Endothelial cell of umbilical vein (primary cell): ENCODE data around the gene SLC41A3.

ENCODE experiments used
- EZH2 ChIP-seq: IDR thresholded peaks from 2 replicates; pipeline ENCODE4 v1.6.1; 2012; ENCODE audit warnings: borderline replicate concordance, low read depth, mild to moderate bottlenecking, moderate library complexity, low read length, inconsistent platforms; ENCODE audit not compliant: severe bottlenecking
- MAX ChIP-seq: IDR thresholded peaks from 2 replicates; pipeline ENCODE4 v1.6.1; 2011; ENCODE audit not compliant: insufficient read depth, insufficient read length
- POLR2A ChIP-seq: IDR thresholded peaks from 2 replicates; pipeline ENCODE4 v1.6.1; 2012; ENCODE audit warnings: low read depth, mild to moderate bottlenecking, control low read depth, low read length
- POLR2AphosphoS5 ChIP-seq: IDR thresholded peaks from 2 replicates; pipeline ENCODE4 v1.6.1; 2012; ENCODE audit warnings: low read depth, mild to moderate bottlenecking, control low read depth, low read length, moderate library complexity; ENCODE audit not compliant: insufficient read depth

DNA sequence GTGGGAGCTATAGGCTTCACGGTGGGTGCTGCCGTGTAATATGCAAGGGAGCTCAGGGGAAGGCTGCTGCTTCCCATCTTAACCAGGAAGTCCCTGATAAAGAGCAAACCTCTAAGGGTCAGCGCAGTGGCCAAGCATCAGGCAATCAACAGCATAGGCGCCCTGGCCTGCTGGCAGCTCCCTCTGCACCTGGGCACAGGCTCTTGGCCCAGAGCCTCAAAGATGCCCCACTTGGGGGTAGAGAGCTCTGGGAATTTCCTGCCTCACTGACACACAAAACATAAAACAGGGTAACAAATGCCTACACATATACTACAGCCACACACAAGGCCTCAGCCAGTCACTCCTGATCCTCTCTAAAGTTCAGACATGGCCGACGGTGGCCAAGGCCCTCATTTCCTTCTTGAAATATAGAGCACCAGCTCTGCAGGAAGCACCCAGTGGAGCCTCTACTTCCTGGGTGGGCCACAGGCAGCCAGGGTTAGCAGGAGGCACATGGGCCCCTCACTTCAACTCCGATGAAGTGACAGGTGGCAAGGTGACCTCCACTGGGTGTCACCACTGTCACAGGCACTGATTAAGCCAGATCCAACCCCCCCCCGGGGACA is 20.5 kb downstream of the SLC41A3 start:
- TF ChIP-seq MAX (no peak), POLR2AphosphoS5 (no peak), EZH2 (no peak), POLR2A (no peak)
